PC-3 (cell line): Measurements from ENCODE around the gene EIF1. TPM values are rescaled to one million over a fixed set of nuclear protein-coding genes. Genes with fewer than 3 reads are reported as not detected.

Experiments used
- ATAC-seq: fragments of 200-7000 bp; cut with Tn5 transposase; 2 replicates; pipeline ENCODE4 v1.9.1; 2020; ENCODE audit warnings: mild to moderate bottlenecking, moderate library complexity
- BruUV-seq: library from RNA; stranded (reverse); fragments of 400-500 nt; replicated peaks from 2 replicates; lab custom pipeline; 2021; lab: Mats Ljungman, UMichigan
- CTCF ChIA-PET: fragments of 300-600 bp; sonication (Branson Sonifier 250); formaldehyde crosslinking; loops from one replicate; lab custom pipeline; 2022; ENCODE audit warnings: antibody characterized with exemption; lab: Charles Lee
- POLR2A ChIA-PET: fragments of 300-600 bp; sonication (Branson Sonifier 250); formaldehyde crosslinking; loops from one replicate; lab custom pipeline; 2022; ENCODE audit warnings: antibody characterized with exemption; ENCODE audit not compliant: unreplicated experiment; lab: Charles Lee
- DNase-seq: peaks from one replicate; pipeline ENCODE4 v3.0.0-alpha.2; 2015
- H2AFZ ChIP-seq: fragments of 300-600 bp; sonication (generic); 2 replicates; pipeline ENCODE4 v1.6.0; 2016; ENCODE audit warnings: antibody characterized with exemption, low read length
- H3F3A ChIP-seq: fragments of 300-600 bp; sonication (generic); one replicate; pipeline ENCODE4 v1.6.0; 2017; ENCODE audit warnings: antibody characterized with exemption, low read length, control low read depth, mild to moderate bottlenecking; ENCODE audit not compliant: unreplicated experiment
- H3K27ac ChIP-seq: fragments of 300-600 bp; sonication (generic); 2 replicates; pipeline ENCODE4 v1.5.1; 2016; ENCODE audit warnings: mild to moderate bottlenecking, low read length
- H3K27me3 ChIP-seq: fragments of 300-600 bp; sonication (generic); 2 replicates; pipeline ENCODE4 v1.6.1; 2016; ENCODE audit warnings: low read length, mixed read lengths
- H3K36me3 ChIP-seq: fragments of 300-600 bp; sonication (generic); 2 replicates; pipeline ENCODE4 v1.6.1; 2016; ENCODE audit warnings: low read depth, mixed run types, low read length, mixed read lengths
- H3K4me1 ChIP-seq: fragments of 300-600 bp; sonication (generic); 2 replicates; pipeline ENCODE4 v1.5.1; 2016; ENCODE audit warnings: low read length; ENCODE audit not compliant: insufficient read depth
- H3K4me2 ChIP-seq: fragments of 300-600 bp; sonication (generic); 2 replicates; pipeline ENCODE4 v1.6.0; 2016; ENCODE audit warnings: low read length
- H3K4me3 ChIP-seq: fragments of 300-600 bp; sonication (generic); 2 replicates; pipeline ENCODE4 v1.5.1; 2016; ENCODE audit warnings: mild to moderate bottlenecking, low read length, mixed read lengths
- H3K79me2 ChIP-seq: fragments of 300-600 bp; sonication (generic); 2 replicates; pipeline ENCODE4 v1.6.1; 2017; ENCODE audit warnings: low read length, mixed read lengths
- H3K9ac ChIP-seq: fragments of 300-600 bp; sonication (generic); 2 replicates; pipeline ENCODE4 v1.6.0; 2016; ENCODE audit warnings: mild to moderate bottlenecking, low read length
- H3K9me2 ChIP-seq: fragments of 300-600 bp; sonication (generic); replicated peaks from 2 replicates; pipeline ENCODE4 v1.6.1; 2016; ENCODE audit warnings: mixed run types, low read length, mixed read lengths
- H3K9me3 ChIP-seq: fragments of 300-600 bp; sonication (generic); 2 replicates; pipeline ENCODE4 v1.6.1; 2016; ENCODE audit warnings: low read length, mixed read lengths
- H4K20me1 ChIP-seq: fragments of 300-600 bp; sonication (generic); 2 replicates; pipeline ENCODE4 v1.6.1; 2016; ENCODE audit warnings: low read length, mixed read lengths
- CTCF ChIP-seq: fragments of 300-600 bp; sonication (generic); conservative IDR thresholded peaks from 2 replicates; pipeline ENCODE4 v1.5.1; 2017; ENCODE audit warnings: antibody characterized with exemption, low read depth, mild to moderate bottlenecking, low read length
- EZH2 ChIP-seq: fragments of 300-600 bp; sonication (generic); IDR thresholded peaks from one replicate; pipeline ENCODE4 v1.6.1; 2017; ENCODE audit warnings: antibody characterized with exemption, mild to moderate bottlenecking, low read length; ENCODE audit not compliant: unreplicated experiment
- EZH2phosphoT487 ChIP-seq: fragments of 300-600 bp; sonication (generic); IDR thresholded peaks from 2 replicates; pipeline ENCODE4 v1.6.1; 2018; ENCODE audit warnings: mild to moderate bottlenecking, antibody characterized with exemption, low read length, borderline replicate concordance
- intact Hi-C: fragments of 100-400 bp; cut with micrococcal nuclease; formaldehyde crosslinking; loops from 2 replicates; pipeline ENCODE4 v1.9.0; 2023
- total RNA-seq: library from RNA; depleted of rRNA; stranded (reverse); fragments of >200 nt; gene quantifications from 2 replicates; pipeline ENCODE4 v1.2.3, GENCODE V29; 2014

Gene EIF1
- total RNA-seq, 1 experiment from 2014 or later: 88.7 TPM

- CTCF ChIA-PET: interaction anchor here (0.6 to 1.9 kb wide), 2 partner anchors 10 to 103 kb away, joined by 3 to 7 read pairs; no protein-coding TSS in a partner anchor
- POLR2A ChIA-PET: no interaction called here
- no peak overlapping the region for H2AFZ ChIP-seq
- H3K9me2 ChIP-seq: no peaks in the 10 kb centered on the region
- H3K79me2 ChIP-seq: no peaks in the 10 kb centered on the region
- intact Hi-C loops: no loop called here
- H3K27ac ChIP-seq: peak overlapping the region; percentile 95
- peaks cover 35% of the 10 kb centered on the region for H3K4me1 ChIP-seq
- no peaks in the 10 kb centered on the region for H3K9me3 ChIP-seq
- no peak overlapping the region for H3K4me2 ChIP-seq
- no peak for ATAC-seq
- H3K27me3 ChIP-seq: no peaks in the 10 kb centered on the region
- H3F3A ChIP-seq: no peaks in the 10 kb centered on the region
- H3K36me3 ChIP-seq: no peaks in the 10 kb centered on the region
- BruUV-seq: no TSS peak
- TF ChIP-seq EZH2phosphoT487: no peak
- TF ChIP-seq CTCF: no peak
- TF ChIP-seq EZH2: no peak
- H4K20me1 ChIP-seq: no peaks in the 10 kb centered on the region
- no peak overlapping the region for H3K4me3 ChIP-seq
- no peak overlapping the region for H3K9ac ChIP-seq
- no peak for DNase-seq
Observed at GRCh38 chr17:41652461-41652970, 36.2 kb upstream of the EIF1 start.

- Histone ChIP-seq H3K79me2 (no peaks in the 10 kb centered on the region), H4K20me1 (no peaks in the 10 kb centered on the region), H3K36me3 (no peaks in the 10 kb centered on the region), H3K9me2 (no peaks in the 10 kb centered on the region), H3K9ac (peak overlapping the region; percentile 64), H3K4me3 (no peak overlapping the region), H2AFZ (no peak overlapping the region), H3K4me1 (peaks cover 31% of the 10 kb centered on the region), H3K4me2 (peak overlapping the region; percentile 38), H3K9me3 (no peaks in the 10 kb centered on the region), H3K27me3 (no peaks in the 10 kb centered on the region), H3K27ac (peak overlapping the region; percentile 95), H3F3A (no peaks in the 10 kb centered on the region)
- ATAC-seq (no peak), DNase-seq (no peak)
- ChIA-PET CTCF (interaction anchor here (1.4 to 1.9 kb wide), 2 partner anchors 9 to 104 kb away, joined by 7 read pairs; no protein-coding TSS in a partner anchor), POLR2A (interaction anchor here (1.2 kb wide), 2 partner anchors 35 to 126 kb away, joined by 3 to 5 read pairs; partner anchors contain the start of gene EIF1)
- no peak for TF ChIP-seq EZH2phosphoT487
- no peak for TF ChIP-seq EZH2
- no peak for TF ChIP-seq CTCF
- BruUV-seq: no TSS peak
- intact Hi-C loops: no loop called here
Observed at GRCh38 chr17:41653421-41653820, 35.3 kb upstream of the EIF1 start.
